Fibroblast of villous mesenchyme (primary cell): ENCODE data around the gene COL7A1. TPM values are rescaled to one million over a fixed set of nuclear protein-coding genes. Genes with fewer than 3 reads are reported as not detected.

Experiments used
- DNase-seq: peaks from one replicate; pipeline ENCODE4 v3.0.0-alpha.2; 2010; ENCODE audit warnings: low read depth
- H3K4me3 ChIP-seq: 2 replicates; pipeline ENCODE4 v1.5.1; 2011; ENCODE audit warnings: low read depth, mild to moderate bottlenecking, low read length
- total RNA-seq: library from RNA; depleted of rRNA; stranded (reverse); fragments of >200 nt; gene quantifications from 2 replicates; pipeline ENCODE4 v1.2.3, GENCODE V29; 2012
- TF ChIP-seq, protein P1 (sequence below): IDR thresholded peaks from 2 replicates; pipeline ENCODE4 v1.5.1; 2012; ENCODE audit warnings: low read depth, mild to moderate bottlenecking, low read length; ENCODE audit not compliant: insufficient read depth

COL7A1 gene
- total RNA-seq, 1 donor = 79.0 TPM

GRCh38 chr3:48592519-48593087, 2.5 kb downstream of the COL7A1 start:
- no peak for DNase-seq
- TF ChIP-seq, protein P1, sequence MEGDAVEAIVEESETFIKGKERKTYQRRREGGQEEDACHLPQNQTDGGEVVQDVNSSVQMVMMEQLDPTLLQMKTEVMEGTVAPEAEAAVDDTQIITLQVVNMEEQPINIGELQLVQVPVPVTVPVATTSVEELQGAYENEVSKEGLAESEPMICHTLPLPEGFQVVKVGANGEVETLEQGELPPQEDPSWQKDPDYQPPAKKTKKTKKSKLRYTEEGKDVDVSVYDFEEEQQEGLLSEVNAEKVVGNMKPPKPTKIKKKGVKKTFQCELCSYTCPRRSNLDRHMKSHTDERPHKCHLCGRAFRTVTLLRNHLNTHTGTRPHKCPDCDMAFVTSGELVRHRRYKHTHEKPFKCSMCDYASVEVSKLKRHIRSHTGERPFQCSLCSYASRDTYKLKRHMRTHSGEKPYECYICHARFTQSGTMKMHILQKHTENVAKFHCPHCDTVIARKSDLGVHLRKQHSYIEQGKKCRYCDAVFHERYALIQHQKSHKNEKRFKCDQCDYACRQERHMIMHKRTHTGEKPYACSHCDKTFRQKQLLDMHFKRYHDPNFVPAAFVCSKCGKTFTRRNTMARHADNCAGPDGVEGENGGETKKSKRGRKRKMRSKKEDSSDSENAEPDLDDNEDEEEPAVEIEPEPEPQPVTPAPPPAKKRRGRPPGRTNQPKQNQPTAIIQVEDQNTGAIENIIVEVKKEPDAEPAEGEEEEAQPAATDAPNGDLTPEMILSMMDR = no peak
- no peak overlapping the region for H3K4me3 ChIP-seq

GRCh38 chr3:48591886-48592518, 3.1 kb downstream of the COL7A1 start:
- TF ChIP-seq, protein P1 = no peak

DNA sequence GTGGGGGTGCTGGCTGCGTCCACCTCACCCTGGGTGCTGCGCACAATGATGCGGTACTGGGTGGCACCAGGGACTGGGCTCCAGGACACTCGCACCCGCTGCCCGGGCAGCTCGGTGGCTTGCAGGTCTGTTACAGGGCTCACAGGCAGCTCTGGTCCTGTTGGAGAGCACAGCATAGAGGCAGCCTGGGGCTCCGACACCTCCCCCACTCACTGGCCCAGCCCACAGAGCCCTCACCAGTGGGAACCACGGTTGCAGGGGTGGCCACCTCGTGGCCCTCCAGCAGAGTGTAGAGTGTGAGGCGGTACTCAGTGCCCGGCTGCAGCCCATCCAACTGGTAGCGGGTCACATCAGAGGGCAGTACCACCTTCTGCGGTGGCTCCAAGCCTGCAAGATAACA, 3.7 kb downstream of the COL7A1 start:
- H3K4me3 ChIP-seq = no peak overlapping the region
- DNase-seq = no peak
- TF ChIP-seq, protein P1 = no peak

More at GRCh38 chr3:48591886-48592518, 3.1 kb downstream of the COL7A1 start:
- no peak for DNase-seq
- H3K4me3 ChIP-seq = no peak overlapping the region

- TF ChIP-seq, protein P1 = no peak
- DNase-seq = no peak
- H3K4me3 ChIP-seq = no peak overlapping the region
These were observed 6.9 kb downstream of the COL7A1 start for GRCh38 chr3:48588230-48588629.

GRCh38 chr3:48587686-48588085, 7.4 kb downstream of the COL7A1 start:
- no peak overlapping the region for H3K4me3 ChIP-seq
- DNase-seq = no peak
- TF ChIP-seq, protein P1 = no peak

DNA sequence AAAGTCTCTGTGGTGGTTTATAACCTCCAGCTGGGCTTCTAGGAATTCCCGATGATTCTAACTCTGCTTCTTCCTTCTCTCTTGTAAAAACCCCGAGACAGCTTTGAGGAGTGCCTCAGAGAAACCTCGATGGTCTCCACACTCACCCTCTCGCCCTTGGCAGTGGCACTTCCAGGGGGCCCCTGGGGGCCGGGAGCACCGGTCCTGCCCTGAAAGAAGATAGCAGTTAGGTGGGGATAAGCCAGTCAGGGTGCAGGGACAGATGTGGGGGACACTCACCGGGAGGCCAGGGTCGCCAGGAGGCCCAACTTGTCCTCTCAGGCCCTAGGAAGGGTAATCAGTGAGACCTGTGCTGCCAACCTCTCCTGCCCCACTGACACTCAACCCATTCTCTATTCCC, 9.7 kb downstream of the COL7A1 start:
- H3K4me3 ChIP-seq = no peak overlapping the region
- DNase-seq = no peak
- TF ChIP-seq, protein P1 = no peak
